NCI-H2081 treated with DMSO at 0.1 percent for 48 hours (cell line): ENCODE measurements around the gene LDAH.
"Not testable (repeated sequence)": the region's sequence is repeated elsewhere in the genome, so short reads cannot be mapped to it uniquely, and the experiment has no call there.

ENCODE experiments used
- DNase-seq: peaks from one replicate; lab custom pipeline; 2025; lab: John Stamatoyannopoulos, UW

Gene LDAH

DNA sequence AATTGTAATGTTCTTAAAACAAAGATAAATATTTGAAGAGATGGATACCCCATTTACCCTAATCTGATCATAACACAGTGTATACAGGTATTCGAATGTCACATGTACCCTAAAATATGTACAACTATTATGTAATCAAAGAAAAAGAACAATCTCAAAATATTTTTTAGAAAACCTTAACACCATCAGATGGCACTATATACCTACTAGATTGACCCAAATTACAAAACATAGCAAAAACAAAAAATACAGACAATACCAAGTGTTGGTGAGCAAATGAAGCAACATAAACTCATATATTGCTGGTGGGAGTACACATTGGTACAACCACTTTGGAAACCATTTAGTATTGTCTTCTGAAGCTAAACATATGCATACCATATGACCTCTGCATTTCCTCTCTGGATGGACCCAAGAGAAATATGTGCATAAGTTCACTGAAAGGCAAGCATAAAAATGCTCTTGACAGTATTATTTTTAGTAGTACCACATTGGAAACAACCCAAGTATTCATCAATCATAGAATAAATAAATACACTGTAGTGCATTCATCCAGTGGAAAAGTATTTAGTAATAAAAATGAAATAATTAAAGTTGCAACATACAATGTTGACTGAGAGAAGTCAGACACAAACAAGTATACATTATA lies 100.2 kb downstream of the LDAH start:
- DNase-seq, result no peak

DNA sequence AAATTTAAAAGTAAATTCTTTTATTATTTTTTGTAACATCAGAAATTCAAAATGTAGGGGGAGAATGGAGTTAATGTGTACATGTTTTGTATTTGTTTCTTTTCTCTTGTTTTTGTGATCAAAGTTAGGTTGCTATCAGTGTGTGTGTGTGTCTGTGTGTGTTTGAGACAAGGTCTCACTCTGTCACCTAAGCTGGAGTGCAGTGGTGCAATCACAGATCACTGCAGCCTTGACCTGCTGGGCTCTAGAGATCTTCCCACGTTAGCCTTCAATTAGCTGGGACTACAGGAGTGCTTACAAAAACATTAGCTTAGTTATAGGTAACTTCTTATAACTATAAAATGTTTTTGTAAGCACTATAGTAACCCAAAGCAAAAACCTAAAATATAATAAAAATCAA lies 105.3 kb downstream of the LDAH start:
- DNase-seq, result no peak

DNA sequence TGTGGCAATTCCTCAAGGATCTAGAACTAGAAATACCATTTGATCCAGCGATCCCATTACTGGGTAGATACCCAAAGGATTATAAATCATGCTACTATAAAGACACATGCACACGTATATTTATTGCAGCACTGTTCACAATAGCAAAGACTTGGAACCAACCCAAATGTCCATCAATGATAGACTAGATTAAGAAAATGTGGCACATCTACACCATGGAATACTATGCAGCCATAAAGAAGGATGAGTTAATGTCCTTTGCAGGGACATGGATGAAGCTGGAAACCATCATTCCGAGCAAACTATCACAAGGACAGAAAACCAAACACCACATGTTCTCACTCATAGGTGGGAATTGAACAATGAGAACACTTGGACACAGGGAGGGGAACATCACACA lies 106.7 kb downstream of the LDAH start:
- not testable (repeated sequence) for DNase-seq

DNA sequence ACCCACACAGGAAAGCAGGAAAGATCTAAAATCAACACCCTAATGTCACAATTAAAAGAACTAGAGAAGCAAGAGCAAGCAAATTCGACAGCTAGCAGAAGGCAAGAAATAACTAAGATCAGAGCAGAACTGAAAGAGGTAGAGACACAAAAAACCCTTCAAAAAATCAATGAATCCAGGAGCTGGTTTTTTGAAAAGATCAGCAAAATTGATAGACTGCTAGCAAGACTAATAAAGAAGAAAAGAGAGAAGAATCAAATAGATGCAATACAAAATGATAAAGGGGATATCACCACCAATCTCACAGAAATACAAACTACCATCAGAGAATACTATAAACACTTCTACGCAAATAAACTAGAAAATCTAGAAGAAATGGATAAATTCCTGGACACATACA lies 108.5 kb downstream of the LDAH start:
- not testable (repeated sequence) for DNase-seq

DNA sequence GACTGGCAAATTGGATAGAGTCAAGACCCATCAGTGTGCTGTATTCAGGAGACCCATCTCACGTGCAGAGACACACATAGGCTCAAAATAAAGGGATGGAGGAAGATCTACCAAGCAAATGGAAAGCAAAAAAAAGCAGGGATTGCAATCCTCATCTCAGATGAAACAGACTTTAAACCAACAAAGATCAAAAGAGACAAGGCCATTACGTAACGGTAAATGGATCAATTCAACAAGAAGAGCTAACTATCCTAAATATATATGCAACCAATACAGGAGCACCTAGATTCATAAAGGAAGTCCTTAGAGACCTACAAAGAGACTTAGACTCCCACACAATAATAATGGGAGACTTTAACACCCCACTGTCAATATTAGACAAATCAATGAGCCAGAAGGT lies 109.3 kb downstream of the LDAH start:
- DNase-seq, result not testable (repeated sequence)

DNA sequence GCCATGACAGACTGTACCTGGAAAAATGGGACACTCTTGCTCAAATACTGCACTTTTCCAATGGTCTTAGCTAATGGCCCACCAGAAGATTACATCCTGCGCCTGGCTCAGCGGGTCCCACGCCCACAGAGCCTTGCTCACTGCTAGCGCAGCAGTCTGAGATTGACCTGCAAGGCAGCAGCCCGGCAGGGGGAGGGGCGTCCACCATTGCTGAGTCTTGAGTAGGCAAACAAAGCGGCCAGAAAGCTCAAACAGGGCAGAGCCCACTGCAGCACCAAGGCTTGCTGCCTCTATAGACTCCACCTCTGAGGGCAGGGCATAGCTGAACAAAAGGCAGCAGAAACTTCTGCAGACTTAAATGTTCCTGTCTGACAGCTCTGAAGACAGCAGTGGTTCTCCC lies 111.3 kb downstream of the LDAH start:
- DNase-seq, result not testable (repeated sequence)

DNA sequence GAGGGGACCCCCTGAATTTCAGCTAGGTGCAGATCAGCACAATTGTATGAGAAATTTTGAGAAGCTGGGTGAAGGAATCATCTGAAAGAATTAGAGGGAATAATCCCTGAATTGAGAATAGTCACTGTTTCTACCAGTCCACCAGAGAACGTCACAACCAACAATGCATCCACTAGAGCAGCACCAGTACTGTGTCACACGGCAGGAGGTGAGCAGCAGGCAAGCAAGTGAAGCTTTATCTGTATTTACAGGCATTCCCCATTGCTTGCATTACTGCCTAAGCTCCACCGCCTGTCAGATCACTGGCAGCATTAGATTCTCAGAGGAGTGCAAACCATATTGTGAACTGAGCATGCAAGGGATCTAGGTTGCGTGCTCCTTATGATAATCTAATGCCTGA lies 115.3 kb downstream of the LDAH start:
- DNase-seq, result no peak

DNA sequence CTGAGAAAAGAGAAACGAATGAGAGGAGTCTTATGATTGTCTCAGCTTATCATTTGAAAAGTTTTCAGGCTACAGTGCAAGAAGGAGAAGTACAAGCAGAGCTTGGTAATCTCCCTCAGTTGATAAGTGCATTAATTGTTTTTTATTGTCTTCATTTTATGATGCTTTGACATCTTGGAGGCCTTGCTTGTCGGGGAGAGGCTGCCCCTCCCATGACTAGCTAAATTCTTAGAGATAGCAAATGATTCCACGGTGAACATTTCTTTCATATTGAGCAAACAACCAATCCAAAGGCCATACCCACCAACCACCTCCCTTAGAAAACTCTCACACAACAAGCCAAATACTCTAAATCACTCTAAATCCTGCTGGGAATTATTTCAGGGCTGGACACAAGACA lies 116.1 kb downstream of the LDAH start:
- no peak for DNase-seq

DNA sequence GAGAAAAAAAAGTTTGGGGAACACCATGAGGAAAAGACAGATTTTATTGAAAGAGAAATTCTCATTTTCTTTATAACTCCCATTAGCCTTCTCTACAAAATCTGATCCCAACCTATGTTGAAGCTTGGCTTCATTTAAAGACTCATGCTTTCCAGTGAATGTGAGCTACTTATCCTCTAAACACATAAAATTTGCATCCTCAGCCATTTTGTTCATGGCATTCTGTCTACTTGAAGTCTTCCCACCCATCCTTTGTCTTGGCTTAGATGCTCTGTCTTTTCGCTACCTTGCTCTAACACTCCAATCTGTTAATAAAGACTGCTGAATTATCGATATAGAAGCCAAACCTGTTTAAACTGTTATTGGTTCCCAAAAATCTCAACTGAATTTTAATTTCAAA lies 116.7 kb downstream of the LDAH start:
- no peak for DNase-seq

DNA sequence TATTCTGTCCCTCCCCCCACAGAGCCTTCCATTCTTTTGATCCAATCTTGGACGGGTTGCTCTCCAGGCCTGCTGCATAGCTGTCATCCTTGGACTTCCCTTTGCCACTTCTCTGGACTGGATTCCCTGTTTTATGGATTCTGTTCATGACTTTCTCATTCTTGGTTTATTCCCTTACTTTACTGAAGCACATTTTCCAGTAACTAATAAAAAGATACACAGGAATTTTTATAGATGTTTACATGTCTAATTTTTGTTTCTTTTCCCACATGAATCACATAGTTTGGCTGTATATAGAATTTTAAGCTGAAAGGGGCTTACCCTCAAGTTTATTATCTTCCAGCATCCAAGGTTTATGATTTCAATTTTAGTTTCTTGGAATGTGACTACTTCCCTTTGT lies 118.0 kb downstream of the LDAH start:
- no peak for DNase-seq

DNA sequence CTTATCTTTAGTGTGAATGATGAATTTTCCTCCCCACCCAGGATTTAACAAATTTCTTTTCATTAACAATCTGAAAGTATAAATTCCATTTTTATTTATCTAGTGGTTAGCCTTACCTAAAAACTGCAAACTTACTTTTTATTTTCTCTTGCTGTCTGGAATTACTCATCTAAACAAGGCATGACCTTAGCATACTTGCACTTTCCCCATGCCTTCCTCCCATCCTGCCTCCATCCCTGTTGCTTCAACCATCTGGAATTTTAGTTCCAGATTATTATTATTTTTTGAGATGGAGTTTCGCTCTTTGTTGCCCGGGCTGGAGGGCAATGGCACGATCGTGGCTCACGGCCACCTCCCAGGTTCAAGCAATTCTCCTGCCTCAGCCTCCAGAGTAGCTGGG lies 120.3 kb downstream of the LDAH start:
- DNase-seq, result no peak

DNA sequence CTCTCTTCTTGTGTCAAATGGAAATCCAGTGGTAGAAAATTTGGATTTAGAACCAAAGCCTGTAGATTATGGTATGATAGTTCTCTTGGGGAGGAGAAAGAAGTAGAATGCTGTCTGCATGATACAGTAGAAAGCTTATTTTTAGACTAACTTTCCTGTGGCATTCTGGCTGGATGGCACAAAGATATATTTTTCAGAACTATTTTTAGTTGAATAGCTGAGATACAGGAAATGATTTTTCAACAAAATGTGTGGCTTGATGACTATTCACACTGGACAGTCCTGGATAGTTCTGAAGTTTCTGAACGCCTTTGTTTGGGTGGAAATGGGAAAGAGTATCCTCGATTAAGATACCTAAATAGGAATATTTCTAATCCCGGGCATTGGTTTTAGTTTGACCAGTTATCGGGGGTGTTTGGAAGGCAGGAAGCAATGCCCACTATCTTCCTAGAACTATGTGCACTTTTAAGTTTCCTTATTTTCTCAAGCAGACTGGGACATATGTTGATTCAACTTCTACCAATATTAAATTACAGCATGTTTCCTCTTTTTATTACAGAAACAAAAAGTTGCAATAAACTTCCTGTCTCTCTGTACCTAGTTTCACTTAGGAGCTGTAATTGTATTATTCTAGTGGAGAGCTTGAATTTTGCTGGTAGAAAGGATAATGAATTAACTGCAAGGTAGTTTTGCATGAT lies 123.8 kb downstream of the LDAH start:
- DNase-seq, result no peak

DNA sequence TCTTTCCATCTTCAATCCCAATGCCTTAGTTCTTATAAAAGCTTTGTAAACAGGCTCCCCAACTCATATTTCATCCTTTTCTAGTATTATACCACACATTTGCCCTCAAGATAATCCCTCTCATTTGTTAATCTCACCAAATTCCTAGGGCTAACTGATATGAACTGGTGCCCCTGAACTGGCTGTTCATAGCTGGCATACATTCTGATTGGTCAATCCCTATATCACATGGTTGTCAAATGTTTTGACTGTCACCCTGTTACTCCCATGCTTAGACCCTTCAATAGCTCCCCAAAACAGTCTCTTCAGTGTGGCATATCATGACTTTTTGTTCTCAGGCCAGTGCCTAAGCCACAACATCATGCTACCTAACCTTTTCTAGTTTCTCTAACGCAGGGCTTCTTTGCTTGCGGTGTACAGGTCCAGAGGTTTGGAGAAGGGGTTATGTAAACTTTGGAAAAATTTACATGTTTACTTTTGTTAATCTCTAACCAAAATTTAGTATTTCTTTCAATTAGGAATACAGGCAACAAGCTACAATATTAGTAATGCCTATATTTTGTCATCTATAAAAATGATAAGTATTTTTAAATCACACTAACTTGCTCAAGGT lies 125.5 kb downstream of the LDAH start:
- no peak for DNase-seq

DNA sequence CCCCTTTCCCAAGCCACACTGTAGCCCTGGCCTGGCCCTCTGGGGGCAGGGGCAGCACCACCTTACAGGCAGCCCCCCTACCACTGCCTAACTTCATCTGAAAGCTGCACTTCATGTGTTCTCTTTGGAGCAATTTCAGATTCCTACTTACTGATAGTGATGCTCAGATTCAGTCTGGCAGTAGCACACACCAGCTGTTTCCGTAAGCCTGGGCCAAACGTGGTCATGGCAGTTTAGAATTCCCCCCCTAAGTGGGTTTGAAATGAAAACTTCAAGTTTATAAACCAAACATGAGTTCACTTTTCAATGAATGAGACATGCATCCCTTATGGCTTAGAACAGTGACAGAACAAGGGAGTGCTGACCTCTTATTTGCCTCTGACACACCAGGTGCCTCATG lies 126.5 kb downstream of the LDAH start:
- no peak for DNase-seq

DNA sequence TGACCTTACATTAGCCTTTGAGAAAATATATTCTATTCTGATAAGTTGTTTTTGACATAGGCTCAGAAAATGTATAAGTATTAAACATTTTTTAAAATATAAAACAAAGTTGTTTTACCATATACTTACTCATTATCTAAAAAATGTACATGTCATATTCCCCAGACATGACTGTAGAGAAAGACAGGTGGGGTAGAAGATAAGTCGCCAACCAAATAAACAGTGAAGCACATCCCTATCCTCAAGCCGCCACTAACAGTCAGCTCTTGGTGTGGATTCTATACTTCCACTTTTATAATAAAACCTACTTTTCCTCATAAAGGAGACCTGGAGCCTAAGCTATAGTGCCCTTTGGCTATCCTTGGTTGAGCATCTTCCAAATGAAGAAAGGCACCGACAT lies 129.6 kb downstream of the LDAH start:
- DNase-seq, result no peak

DNA sequence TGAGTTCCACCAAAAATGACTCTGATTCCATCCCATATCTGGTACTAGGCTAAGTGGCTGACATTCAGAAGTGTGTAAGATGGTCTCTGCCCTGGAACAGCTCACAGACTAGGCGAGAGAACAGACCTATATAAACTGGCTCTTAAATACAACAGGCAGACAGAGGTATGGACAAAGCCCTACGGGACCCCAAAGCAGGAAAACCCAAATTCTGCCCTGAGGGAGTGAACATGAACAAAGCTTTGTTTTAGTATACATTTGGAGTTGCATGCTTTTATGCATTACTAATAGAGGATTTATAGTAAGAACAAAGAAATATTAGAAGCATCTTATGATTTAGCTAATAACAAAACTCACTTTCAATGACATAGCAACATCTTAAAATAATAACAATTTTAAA lies 130.8 kb downstream of the LDAH start:
- DNase-seq, result no peak

DNA sequence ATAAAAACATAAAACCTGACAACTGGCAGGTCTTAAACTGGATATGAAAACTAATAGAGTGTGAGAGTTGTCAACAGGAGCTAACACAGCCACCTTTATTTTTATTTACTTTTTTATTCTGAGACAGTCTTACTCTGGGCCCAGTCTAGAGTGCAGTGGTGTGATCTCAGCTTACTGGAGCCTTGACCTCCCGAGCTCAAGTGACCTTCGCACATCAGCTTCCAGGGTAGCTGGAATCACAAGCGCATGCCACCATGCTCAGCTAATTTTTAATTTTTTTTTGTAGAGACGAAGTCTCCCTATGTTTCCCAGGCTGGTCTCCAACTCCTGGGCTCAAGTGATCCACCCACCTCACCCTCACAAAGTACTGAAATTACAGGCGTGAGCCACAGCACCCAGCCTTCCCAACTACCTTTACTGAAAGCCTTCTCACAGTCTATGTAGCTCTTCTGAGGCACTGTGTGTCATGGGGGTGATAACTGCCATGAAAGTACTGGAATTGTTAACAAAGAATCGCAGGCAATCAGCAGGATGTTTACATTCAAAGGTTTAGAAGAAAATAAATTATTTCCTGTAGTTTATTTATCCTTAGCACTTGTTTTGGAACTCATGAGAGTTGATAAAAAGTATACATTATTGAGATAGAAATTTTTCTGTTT lies 131.7 kb downstream of the LDAH start:
- no peak for DNase-seq

DNA sequence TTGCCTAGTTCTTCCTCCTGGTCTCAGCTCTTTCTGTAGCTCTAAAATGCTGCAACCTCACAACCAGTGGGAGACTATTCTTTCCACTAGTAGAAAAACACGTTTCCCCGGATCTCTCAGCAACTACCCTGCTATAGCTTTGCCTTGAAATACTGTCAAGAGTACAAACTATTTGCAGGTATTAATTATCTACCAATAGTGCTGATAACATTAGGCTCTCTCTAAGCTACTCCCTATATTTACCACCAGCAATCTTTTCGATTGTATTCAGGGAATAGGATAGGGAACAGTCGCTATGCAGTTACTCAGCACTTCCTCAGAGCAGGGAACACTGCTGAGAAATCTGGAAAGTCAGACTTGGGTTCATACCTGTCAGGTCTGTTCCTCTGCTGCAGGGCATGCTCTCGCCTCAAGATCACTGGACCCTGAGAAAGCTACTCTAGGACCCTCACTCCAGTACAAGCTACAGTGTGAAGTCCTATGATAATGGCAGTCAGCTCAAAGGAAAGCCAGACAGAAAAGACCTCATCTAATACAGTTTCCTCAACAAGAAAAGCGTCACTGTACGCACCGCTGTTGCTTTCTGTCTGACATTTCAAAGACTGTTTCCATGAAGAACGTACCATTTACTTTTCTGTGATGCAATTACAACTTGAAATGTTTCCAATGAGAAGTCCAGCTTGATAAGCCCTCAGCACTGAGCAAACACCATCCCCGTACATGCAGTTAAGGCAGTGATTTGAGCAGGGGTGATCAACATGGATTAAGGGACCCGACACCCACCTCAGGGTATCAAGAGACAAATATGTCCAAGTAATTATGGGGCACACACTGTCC lies 133.3 kb downstream of the LDAH start:
- no peak for DNase-seq

DNA sequence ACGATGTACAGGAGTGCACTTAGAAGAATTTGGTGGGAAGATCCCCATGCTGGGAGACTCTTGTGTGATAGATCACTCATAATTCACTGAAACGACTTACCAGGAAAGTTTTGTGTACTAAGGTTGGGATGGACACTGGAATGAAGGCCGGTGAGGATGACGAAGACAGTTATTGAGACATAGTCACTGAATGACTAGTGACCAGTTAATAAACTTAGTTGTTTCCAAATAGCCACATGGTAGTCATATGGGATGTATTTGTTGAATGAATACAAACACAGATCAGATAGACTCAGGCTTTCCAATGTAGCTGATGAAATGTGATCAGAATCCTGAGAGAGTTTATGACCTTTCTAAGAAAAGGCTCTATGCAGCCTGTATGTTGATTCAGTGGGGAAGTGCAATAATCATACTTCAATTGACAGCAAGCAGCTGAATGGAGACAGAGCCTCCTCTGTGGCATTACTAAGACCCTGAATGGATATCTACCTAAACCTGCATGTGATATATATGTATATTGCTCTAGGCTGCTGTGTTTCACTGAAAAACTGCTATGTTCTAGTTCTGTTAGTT lies 135.6 kb downstream of the LDAH start:
- DNase-seq, result no peak

DNA sequence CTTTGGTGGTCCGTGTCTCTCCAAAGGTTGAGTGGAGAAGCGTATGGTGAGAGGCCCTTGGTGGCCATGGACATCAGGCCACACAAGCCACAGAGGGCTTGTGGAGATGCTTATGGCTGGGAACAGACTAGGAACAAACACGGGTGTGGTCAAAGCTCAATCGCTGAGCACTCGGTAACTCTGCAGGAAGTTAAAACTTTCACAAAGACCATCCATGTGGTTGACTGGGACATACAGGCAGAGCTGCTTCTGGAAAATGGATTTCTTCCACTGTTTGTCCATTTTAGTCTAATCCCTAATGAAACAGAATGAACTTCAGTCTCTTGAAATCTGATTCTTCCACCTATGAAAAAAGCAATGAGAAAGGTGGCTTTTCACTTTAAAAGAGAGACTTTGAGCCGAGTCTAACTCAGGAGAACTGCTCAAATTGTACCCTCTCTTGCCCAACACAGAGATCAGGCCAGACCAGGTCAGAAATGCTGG lies 138.3 kb downstream of the LDAH start:
- DNase-seq, result no peak

DNA sequence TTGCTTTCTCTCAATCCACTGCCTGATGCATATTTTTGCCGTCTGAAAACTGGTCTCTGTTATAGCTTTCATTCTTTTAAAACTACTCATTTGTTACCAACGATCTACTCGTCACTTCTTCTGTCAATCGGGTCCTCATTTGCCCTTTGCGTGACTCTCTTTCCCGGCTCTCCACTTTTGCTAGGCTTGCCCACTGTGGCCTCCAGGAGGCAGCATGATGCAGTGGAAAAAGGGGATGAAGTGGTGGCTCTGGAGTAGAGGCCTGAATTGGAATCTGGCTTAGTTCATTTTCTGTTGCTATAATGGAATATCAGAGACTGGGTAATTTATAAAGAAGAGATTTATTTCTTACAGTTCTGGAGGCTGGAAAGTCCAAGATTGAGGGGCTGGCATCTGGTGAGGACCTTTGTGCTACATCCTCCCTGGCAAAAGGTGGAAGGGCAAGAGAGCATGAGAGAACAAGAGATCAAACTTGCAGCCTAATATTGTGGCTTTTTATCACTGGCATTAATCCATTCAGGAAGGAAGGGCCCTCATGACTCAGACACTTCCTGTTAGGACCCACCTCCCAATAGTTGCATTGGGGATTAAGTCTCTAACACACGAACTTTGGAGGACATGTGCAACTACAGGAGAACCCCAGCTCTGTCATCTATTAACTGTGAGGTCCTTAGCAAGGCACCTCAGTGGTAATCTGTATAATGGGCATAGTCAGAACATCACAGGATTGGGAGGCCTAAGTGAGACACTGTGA lies 140.6 kb downstream of the LDAH start:
- DNase-seq, result no peak
